ENCODE results near the gene SEC24B. TPM values are rescaled to one million over a fixed set of nuclear protein-coding genes. Genes with fewer than 3 reads are reported as not detected.

The SEC24B gene
- total RNA-seq, 1 experiment from 2014 or later = 27.1 TPM

DNA sequence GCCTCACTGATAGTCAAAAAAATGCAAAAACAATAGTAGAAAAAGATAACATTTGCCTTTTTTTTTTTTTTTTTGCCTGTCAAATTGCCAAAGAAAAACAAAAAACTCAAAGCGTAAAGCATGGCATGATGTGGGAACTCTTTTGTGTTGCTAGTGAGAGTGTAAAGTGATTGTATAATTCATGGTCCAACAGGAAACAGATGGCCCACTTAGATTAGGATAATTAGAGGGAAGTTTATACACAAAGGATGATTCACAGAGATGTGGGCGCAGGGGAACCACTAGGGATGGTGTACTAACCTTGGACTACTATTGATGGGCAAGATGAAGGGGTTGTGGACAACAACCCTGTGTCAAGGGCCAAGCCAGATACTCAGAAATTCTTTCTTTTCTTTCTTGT is 142.8 kb downstream of the SEC24B start:
- H3K4me1 ChIP-seq (ENCODE audit: insufficient read depth, low read length) = no peaks in the 10 kb centered on the region
- no peaks in the 10 kb centered on the region for H3K23me2 ChIP-seq (ENCODE audit: insufficient read length, low read depth, low read length, poor library complexity, severe bottlenecking)
- WGBS (ENCODE audit: extremely low coverage, insufficient read length, low lambda C conversion rate) = no CpG with 5 or more reads among the region's 2 CpGs
- H3K23ac ChIP-seq (ENCODE audit: insufficient read length, low read depth, low read length) = no peak overlapping the region
- H3K9ac ChIP-seq (ENCODE audit: extremely low read depth, insufficient read length, low read length) = no peak overlapping the region
- no peak overlapping the region for H4K8ac ChIP-seq (replicated peaks; ENCODE audit: insufficient read length, low read depth, low read length)
- H3T11ph ChIP-seq (ENCODE audit: low read length) = no peak overlapping the region
- no peak for DNase-seq
- no peak overlapping the region for H3K18ac ChIP-seq (ENCODE audit: insufficient read length, low read depth, low read length)
- no peaks in the 10 kb centered on the region for H3K9me3 ChIP-seq (ENCODE audit: control insufficient read depth, low read depth, low read length)
- peaks cover 3 to 6% (median 5%) of the 10 kb centered on the region in 3 experiments; a peak in 6 of 7 replicates for H3K36me3 Mint-ChIP-seq (ENCODE audit: insufficient read depth in 1 of 3, low read depth in 3 of 3)
- no peaks in the 10 kb centered on the region for H3K4me1 Mint-ChIP-seq
- no peaks in the 10 kb centered on the region for H4K20me1 ChIP-seq (ENCODE audit: control insufficient read depth, insufficient read depth, insufficient read length)
- no peak overlapping the region for H3K14ac ChIP-seq (ENCODE audit: insufficient read depth, low read length)
- no peaks in the 10 kb centered on the region; the same call in 1 of the 2 replicates for H3K79me2 ChIP-seq (ENCODE audit: insufficient read depth, low read length)
- TF ChIP-seq CTCF (conservative IDR thresholded peaks at IDR 0.05) = no peak
- H4K91ac ChIP-seq (ENCODE audit: insufficient read length, low read depth, low read length) = no peak overlapping the region
- peaks cover 6 to 7% of the 10 kb centered on the region in 2 experiments for H3K9me3 Mint-ChIP-seq
- H2AFZ ChIP-seq (ENCODE audit: low read length) = no peak overlapping the region
- H3K27me3 Mint-ChIP-seq (ENCODE audit: low read depth) = no peaks in the 10 kb centered on the region
- H2BK20ac ChIP-seq (ENCODE audit: low read depth, low read length, poor library complexity, severe bottlenecking) = no peak overlapping the region
- no peak overlapping the region for H2BK15ac ChIP-seq (ENCODE audit: low read depth, low read length)
- no peak overlapping the region for H2AK5ac ChIP-seq (ENCODE audit: insufficient read length, low read length)
- no peak overlapping the region for H2BK120ac ChIP-seq (ENCODE audit: low read depth, low read length, poor library complexity, severe bottlenecking)
- no peak overlapping the region for H2BK5ac ChIP-seq (ENCODE audit: insufficient read length, low read length)
- no peak overlapping the region for H3K4me3 Mint-ChIP-seq
- no peak overlapping the region for H2BK12ac ChIP-seq (ENCODE audit: insufficient read length, low read depth, low read length)
- no peaks in the 10 kb centered on the region for H3K79me1 ChIP-seq (ENCODE audit: insufficient read depth, low read depth, low read length, poor library complexity, severe bottlenecking)
- no peak overlapping the region for H3K56ac ChIP-seq (ENCODE audit: insufficient read length, low read depth, low read length)
- no peak overlapping the region for H3K27ac ChIP-seq (ENCODE audit: insufficient read length, low read depth, low read length)
- H3K4me2 ChIP-seq (ENCODE audit: insufficient read depth, insufficient read length, low read length) = no peak overlapping the region
- no peak overlapping the region for H3K4ac ChIP-seq (ENCODE audit: low read depth, low read length)
- H4K5ac ChIP-seq (ENCODE audit: insufficient read length, low read depth, low read length) = no peak overlapping the region
- H3K27ac Mint-ChIP-seq = no peak overlapping the region
- no peaks in the 10 kb centered on the region for H3K27me3 ChIP-seq (ENCODE audit: insufficient read depth, low read length)

All from H9 (cell line).